ENCODE results near the gene ZNF710. TPM values are rescaled to one million over a fixed set of nuclear protein-coding genes. Genes with fewer than 3 reads are reported as not detected.

The ZNF710 gene
- total and polyA plus RNA-seq, 9 of the 15 experiments (the other 6 are each of a cell fraction or from before 2014, with no cell fraction given) = 0.56 to 14.2 (median 5.2) TPM

DNA sequence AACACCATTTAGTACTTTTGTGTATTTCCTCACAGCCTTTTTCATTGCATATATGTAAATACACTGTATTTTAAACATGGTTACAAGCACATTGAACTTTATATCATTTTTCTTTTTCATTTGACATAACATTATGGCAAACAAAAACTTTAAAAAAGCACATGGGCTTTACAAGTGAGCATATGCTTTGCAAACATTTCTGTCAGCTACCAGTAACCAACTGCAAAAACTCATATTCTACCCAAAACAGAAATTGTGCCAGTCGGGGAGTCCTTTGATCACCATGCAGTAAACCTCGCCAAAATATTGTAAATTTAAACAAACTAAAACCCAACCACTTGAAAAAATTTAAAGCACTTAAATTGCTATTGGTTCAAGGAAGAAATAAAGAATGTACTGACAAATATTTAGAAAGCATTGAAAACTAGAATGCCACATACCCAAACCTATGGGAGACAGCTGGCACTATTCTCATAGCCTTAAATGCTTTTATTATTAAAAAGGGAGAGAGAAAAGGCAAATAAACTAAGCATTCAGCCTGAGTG is 24.4 kb downstream of the ZNF710 start:
- in situ Hi-C loops (cut with MboI) (no loop called here), intact Hi-C loops (cut with micrococcal nuclease) (no loop called here)
- no peaks in the 10 kb centered on the region for H3K9me1 ChIP-seq (ENCODE audit: control insufficient read depth, insufficient read depth, low read length)
- BruUV-seq (replicated peaks) = no TSS peak
- no peaks in the 10 kb centered on the region; the same call in 1 of the 2 replicates for H4K20me1 ChIP-seq (replicated peaks; ENCODE audit: control insufficient read depth, insufficient read depth, low read length)
- no peak overlapping the region for H3K4me2 ChIP-seq (ENCODE audit: insufficient read depth, low read length)
- no peaks in the 10 kb centered on the region for H3K27me3 ChIP-seq (ENCODE audit: control insufficient read depth in 2 of 2, insufficient read depth in 2 of 2, low read length in 2 of 2)
- ATAC-seq (no peak), FAIRE-seq (no peak), DNase-seq (ENCODE audit: extremely low read depth in 1 of 4, low spot score in 3 of 4) (no peak)
- no peak overlapping the region for H3K9ac ChIP-seq (ENCODE audit: insufficient read depth in 1 of 2, low read depth in 2 of 2, low read length in 2 of 2)
- no peaks in the 10 kb centered on the region for H3K9me3 ChIP-seq (replicated peaks; ENCODE audit: control insufficient read depth, insufficient read depth, low read depth, low read length)
- H3K4me1 ChIP-seq (replicated peaks in 1 of 2; ENCODE audit: control insufficient read depth in 2 of 2, insufficient read depth in 2 of 2, low read length in 2 of 2) = peaks cover 0 to under 1% of the 10 kb centered on the region in 2 experiments; a peak in 1 of 5 replicates
- WGBS (ENCODE audit: insufficient coverage, low coverage, missing lambda C conversion rate) = 42% methylated on average over 2 of the region's 2 CpGs
- H3K4me3 ChIP-seq = no peak overlapping the region
- ChIA-PET POLR2A (interaction anchor here (1.6 kb wide), 1 partner anchor 8 kb away, joined by 3 read pairs; no protein-coding TSS in a partner anchor), CTCF (ENCODE audit: low intra/inter-chr PET ratio) (no interaction called here)
- H3K36me3 ChIP-seq (ENCODE audit: control insufficient read depth, insufficient read depth, low read length) = no peaks in the 10 kb centered on the region
- no peak overlapping the region for H2AFZ ChIP-seq (ENCODE audit: low read depth, low read length)
- H3K79me2 ChIP-seq (ENCODE audit: control insufficient read depth, insufficient read depth, low read length) = no peaks in the 10 kb centered on the region
- TF ChIP-seq HDAC2 (IDR thresholded peaks at IDR 0.05) = no peak
- no peak for TF ChIP-seq PHTF2 (CRISPR knock-in tag; IDR thresholded peaks at IDR 0.05)
- TF ChIP-seq, protein P1, sequence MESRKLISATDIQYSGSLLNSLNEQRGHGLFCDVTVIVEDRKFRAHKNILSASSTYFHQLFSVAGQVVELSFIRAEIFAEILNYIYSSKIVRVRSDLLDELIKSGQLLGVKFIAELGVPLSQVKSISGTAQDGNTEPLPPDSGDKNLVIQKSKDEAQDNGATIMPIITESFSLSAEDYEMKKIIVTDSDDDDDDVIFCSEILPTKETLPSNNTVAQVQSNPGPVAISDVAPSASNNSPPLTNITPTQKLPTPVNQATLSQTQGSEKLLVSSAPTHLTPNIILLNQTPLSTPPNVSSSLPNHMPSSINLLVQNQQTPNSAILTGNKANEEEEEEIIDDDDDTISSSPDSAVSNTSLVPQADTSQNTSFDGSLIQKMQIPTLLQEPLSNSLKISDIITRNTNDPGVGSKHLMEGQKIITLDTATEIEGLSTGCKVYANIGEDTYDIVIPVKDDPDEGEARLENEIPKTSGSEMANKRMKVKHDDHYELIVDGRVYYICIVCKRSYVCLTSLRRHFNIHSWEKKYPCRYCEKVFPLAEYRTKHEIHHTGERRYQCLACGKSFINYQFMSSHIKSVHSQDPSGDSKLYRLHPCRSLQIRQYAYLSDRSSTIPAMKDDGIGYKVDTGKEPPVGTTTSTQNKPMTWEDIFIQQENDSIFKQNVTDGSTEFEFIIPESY (CRISPR knock-in tag; IDR thresholded peaks at IDR 0.05) = no peak
- no peak for TF ChIP-seq ZNF75A (CRISPR knock-in tag; IDR thresholded peaks at IDR 0.05)
- TF ChIP-seq RNF2 (IDR thresholded peaks at IDR 0.05) = no peak
- TF ChIP-seq RFX7 (CRISPR knock-in tag; IDR thresholded peaks at IDR 0.05) = no peak
- no peak for TF ChIP-seq NELFE (IDR thresholded peaks at IDR 0.05; ENCODE audit: insufficient read depth, insufficient read length)
- no peak for TF ChIP-seq EP300 (IDR thresholded peaks at IDR 0.05; ENCODE audit: low read length)
- TF ChIP-seq, protein P2, sequence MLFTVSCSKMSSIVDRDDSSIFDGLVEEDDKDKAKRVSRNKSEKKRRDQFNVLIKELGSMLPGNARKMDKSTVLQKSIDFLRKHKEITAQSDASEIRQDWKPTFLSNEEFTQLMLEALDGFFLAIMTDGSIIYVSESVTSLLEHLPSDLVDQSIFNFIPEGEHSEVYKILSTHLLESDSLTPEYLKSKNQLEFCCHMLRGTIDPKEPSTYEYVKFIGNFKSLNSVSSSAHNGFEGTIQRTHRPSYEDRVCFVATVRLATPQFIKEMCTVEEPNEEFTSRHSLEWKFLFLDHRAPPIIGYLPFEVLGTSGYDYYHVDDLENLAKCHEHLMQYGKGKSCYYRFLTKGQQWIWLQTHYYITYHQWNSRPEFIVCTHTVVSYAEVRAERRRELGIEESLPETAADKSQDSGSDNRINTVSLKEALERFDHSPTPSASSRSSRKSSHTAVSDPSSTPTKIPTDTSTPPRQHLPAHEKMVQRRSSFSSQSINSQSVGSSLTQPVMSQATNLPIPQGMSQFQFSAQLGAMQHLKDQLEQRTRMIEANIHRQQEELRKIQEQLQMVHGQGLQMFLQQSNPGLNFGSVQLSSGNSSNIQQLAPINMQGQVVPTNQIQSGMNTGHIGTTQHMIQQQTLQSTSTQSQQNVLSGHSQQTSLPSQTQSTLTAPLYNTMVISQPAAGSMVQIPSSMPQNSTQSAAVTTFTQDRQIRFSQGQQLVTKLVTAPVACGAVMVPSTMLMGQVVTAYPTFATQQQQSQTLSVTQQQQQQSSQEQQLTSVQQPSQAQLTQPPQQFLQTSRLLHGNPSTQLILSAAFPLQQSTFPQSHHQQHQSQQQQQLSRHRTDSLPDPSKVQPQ (CRISPR knock-in tag; IDR thresholded peaks at IDR 0.05; ENCODE audit: borderline replicate concordance) = no peak
- no peak for TF ChIP-seq JUN (IDR thresholded peaks at IDR 0.05; ENCODE audit: borderline replicate concordance, low read depth, low read length)
- no peak for TF ChIP-seq JUN (CRISPR knock-in tag; IDR thresholded peaks at IDR 0.05; ENCODE audit: borderline replicate concordance)
- no peak overlapping the region for H3K27ac ChIP-seq (ENCODE audit: extremely low read depth, low read depth, low read length)

Measured in K562 (cell line).